CD4-positive, alpha-beta T cell (primary cell): ENCODE measurements around the gene STX1A. TPM values are rescaled to one million over a fixed set of nuclear protein-coding genes. Genes with fewer than 3 reads are reported as not detected.

Experiments
- ATAC-seq: fragments of 200-7000 bp; cut with Tn5 transposase; one replicate; pipeline ENCODE4 v1.10.0; 2022; ENCODE audit warnings: mild to moderate bottlenecking; ENCODE audit not compliant: poor library complexity
- CTCF ChIA-PET: fragments of 350-600 bp; sonication (Branson Sonifier 250); formaldehyde crosslinking; loops from one replicate; lab custom pipeline; 2021; ENCODE audit warnings: antibody characterized with exemption, inconsistent platforms; lab: Charles Lee
- POLR2A ChIA-PET: fragments of 350-600 bp; sonication (Branson Sonifier 250); formaldehyde crosslinking; loops from one replicate; lab custom pipeline; 2021; ENCODE audit warnings: antibody characterized with exemption, inconsistent platforms; lab: Charles Lee
- DNase-seq, 14 experiments: peaks; one replicate each; pipeline ENCODE4 v3.0.0-alpha.2; 2013 to 2020; ENCODE audit warnings: mixed read lengths in 2 of 14
- H3K27ac ChIP-seq, 2 donors: one replicate each; pipeline versions ENCODE4 v1.5.1 to v1.7.0; 2013; ENCODE audit warnings: low read length in 2 of 2, low read depth in 1 of 2, mild to moderate bottlenecking in 1 of 2
- H3K27me3 ChIP-seq, 2 experiments: 1 replicate in 1 of 2; 2 replicates in 1 of 2; pipeline versions ENCODE4 v1.6.1 to v1.7.0; 2013; ENCODE audit warnings: low read length in 2 of 2, control low read depth in 1 of 2, mild to moderate bottlenecking in 1 of 2, moderate library complexity in 1 of 2; ENCODE audit not compliant: insufficient read depth in 2 of 2, control insufficient read depth in 1 of 2
- H3K36me3 ChIP-seq: one replicate; pipeline ENCODE4 v1.6.1; 2013; ENCODE audit warnings: low read length, control low read depth; ENCODE audit not compliant: insufficient read depth
- H3K4me1 ChIP-seq: one replicate; pipeline ENCODE4 v1.6.1; 2013; ENCODE audit warnings: low read length, control low read depth; ENCODE audit not compliant: insufficient read depth
- H3K4me3 ChIP-seq: one replicate; pipeline ENCODE4 v1.5.1; 2013; ENCODE audit warnings: mild to moderate bottlenecking, low read length, moderate library complexity
- H3K9me3 ChIP-seq, 2 experiments: 1 replicate in 1 of 2; 2 replicates in 1 of 2; pipeline versions ENCODE4 v1.6.1 to v1.7.0; 2013; ENCODE audit warnings: low read length in 2 of 2, mild to moderate bottlenecking in 2 of 2, control low read depth in 1 of 2, moderate library complexity in 1 of 2; ENCODE audit not compliant: control insufficient read depth in 1 of 2, insufficient read depth in 1 of 2
- H3K27ac Mint-ChIP-seq: one replicate; pipeline ENCODE4 v1.8.0; 2020; ENCODE audit warnings: mixed read lengths
- H3K27me3 Mint-ChIP-seq: one replicate; pipeline ENCODE4 v1.8.0; 2021; ENCODE audit warnings: mixed read lengths
- H3K36me3 Mint-ChIP-seq: one replicate; pipeline ENCODE4 v1.8.0; 2021; ENCODE audit warnings: low read depth, mixed read lengths
- H3K4me1 Mint-ChIP-seq: one replicate; pipeline ENCODE4 v1.8.0; 2021; ENCODE audit warnings: low read depth, mixed read lengths
- H3K4me3 Mint-ChIP-seq: one replicate; pipeline ENCODE4 v1.8.0; 2020; ENCODE audit warnings: mild to moderate bottlenecking, mixed read lengths
- H3K9me3 Mint-ChIP-seq: one replicate; pipeline ENCODE4 v1.8.0; 2020; ENCODE audit warnings: mixed read lengths
- intact Hi-C, 2 experiments: fragments of 100-400 bp; cut with DNase I in 1 of 2; cut with micrococcal nuclease in 1 of 2; formaldehyde crosslinking; loops; one replicate each; pipeline versions ENCODE4 v1.15.1 to v1.9.0; 2023 to 2025; cut with DNase I, micrococcal nuclease
- total RNA-seq, 174 experiments: library from RNA in 2 of 174; stranded (reverse) in 2 of 174; gene quantifications; one replicate each; pipeline ENCODE4 v1.2.3 and lab custom pipeline; 2021 to 2026
- TF ChIP-seq, protein P1 (sequence below): fragments of 200-600 bp; IDR thresholded peaks from one replicate; pipeline ENCODE4 v1.8.0; 2022; ENCODE audit warnings: antibody characterized with exemption, mild to moderate bottlenecking

STX1A gene
- total RNA-seq, 2 experiments from 2014 or later, result 15.5 to 20.7 TPM

- TF ChIP-seq, protein P1, sequence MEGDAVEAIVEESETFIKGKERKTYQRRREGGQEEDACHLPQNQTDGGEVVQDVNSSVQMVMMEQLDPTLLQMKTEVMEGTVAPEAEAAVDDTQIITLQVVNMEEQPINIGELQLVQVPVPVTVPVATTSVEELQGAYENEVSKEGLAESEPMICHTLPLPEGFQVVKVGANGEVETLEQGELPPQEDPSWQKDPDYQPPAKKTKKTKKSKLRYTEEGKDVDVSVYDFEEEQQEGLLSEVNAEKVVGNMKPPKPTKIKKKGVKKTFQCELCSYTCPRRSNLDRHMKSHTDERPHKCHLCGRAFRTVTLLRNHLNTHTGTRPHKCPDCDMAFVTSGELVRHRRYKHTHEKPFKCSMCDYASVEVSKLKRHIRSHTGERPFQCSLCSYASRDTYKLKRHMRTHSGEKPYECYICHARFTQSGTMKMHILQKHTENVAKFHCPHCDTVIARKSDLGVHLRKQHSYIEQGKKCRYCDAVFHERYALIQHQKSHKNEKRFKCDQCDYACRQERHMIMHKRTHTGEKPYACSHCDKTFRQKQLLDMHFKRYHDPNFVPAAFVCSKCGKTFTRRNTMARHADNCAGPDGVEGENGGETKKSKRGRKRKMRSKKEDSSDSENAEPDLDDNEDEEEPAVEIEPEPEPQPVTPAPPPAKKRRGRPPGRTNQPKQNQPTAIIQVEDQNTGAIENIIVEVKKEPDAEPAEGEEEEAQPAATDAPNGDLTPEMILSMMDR, result no peak
- ChIA-PET CTCF (no interaction called here), POLR2A (no interaction called here)
- no peaks in the 10 kb centered on the region for H3K36me3 Mint-ChIP-seq
- Histone ChIP-seq H3K27ac (no peak overlapping the region), H3K27me3 (peaks cover 3 to 8% of the 10 kb centered on the region in 2 experiments), H3K4me3 (no peak overlapping the region), H3K9me3 (no peaks in the 10 kb centered on the region), H3K36me3 (no peaks in the 10 kb centered on the region), H3K4me1 (no peaks in the 10 kb centered on the region)
- H3K27me3 Mint-ChIP-seq, result peaks cover 12% of the 10 kb centered on the region
- no peak overlapping the region for H3K4me3 Mint-ChIP-seq
- no peaks in the 10 kb centered on the region for H3K4me1 Mint-ChIP-seq
- H3K9me3 Mint-ChIP-seq, result no peaks in the 10 kb centered on the region
- intact Hi-C loops, result no loop called here
- no peak overlapping the region for H3K27ac Mint-ChIP-seq
- ATAC-seq (no peak), DNase-seq (no peak)
Observed at GRCh38 chr7:73762659-73762999, 43.2 kb upstream of the STX1A start.

DNA sequence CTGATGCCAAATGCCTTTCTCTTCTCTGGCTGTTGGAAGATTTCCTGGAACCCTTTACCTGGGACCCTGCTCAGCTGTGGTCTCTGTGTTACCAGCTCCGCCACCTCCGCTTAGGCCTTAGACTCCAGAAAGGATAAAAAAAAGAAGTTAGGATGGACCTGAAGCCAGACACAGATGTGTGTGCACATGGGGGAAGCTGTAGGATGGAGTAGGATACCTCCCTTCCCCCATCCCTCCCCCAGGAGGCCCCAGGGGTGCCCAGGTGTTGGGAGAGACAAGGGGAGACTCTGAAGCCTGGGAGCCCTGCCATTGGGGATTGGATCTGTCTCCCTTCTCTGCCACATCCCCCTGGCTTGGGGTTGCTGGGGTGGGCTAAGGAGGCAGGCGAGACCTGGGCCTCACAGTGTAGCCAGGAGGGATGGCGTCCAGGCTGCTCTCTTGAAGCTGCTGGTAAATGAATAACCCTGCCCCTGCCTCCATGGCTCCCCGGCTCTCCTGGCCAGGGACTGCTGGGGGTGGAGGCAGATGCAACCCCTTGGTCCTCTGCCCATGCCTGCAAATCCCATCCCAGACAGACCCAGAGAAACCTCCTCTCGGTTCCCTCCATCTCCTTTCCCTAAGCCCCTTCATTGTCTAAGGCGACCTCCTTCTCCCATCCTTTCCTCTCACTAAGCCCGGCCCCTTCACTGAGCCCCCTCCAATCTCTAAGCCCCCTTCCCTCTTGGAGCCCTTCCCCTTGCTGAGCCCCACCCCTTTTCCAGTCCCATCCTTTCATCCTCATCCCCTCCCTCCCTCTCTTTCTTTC, 42.6 kb upstream of the STX1A start:
- Mint-ChIP-seq H3K4me1 (no peaks in the 10 kb centered on the region), H3K4me3 (no peak overlapping the region), H3K27ac (no peak overlapping the region), H3K36me3 (no peaks in the 10 kb centered on the region), H3K9me3 (no peaks in the 10 kb centered on the region), H3K27me3 (peaks cover 6% of the 10 kb centered on the region)
- Histone ChIP-seq H3K9me3 (no peaks in the 10 kb centered on the region), H3K4me1 (no peaks in the 10 kb centered on the region), H3K27me3 (peaks cover 0 to 5% of the 10 kb centered on the region in 2 experiments), H3K4me3 (no peak overlapping the region), H3K36me3 (no peaks in the 10 kb centered on the region), H3K27ac (no peak overlapping the region)
- intact Hi-C loops, result no loop called here
- ATAC-seq, result no peak
- CTCF ChIA-PET, result no interaction called here
- POLR2A ChIA-PET, result interaction anchor here (0.6 kb wide), 1 partner anchor 96 kb away, joined by 3 read pairs; no protein-coding TSS in a partner anchor
- no peak for DNase-seq
- TF ChIP-seq, protein P1, result no peak

DNA sequence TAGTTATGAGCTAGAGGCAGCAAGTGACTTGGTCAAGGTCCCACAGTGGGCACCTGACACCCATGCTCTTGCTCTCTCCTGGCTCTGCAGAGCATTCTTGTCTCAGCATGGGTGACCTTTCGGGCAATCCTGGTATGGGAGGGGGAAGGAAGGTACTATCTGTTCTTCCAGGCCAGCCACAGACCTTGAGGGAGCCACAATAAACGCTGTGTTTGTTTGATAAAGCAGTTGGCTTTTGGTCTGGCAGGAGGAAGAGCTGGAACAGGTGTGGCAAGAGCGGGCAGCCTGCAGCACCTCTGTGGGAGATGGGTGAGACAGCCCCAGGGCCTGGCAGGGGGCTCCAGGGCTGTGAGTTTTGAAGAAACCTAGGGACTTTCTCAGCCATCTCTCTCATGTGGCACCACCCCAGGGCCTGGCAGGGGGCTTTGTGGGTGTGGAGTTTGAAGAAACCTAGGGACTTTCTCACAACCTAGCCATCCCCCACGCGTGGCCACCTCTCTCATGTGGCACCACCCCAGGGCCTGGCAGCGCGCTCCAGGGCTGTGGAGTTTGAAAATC, 39.2 kb upstream of the STX1A start:
- TF ChIP-seq, protein P1, result no peak
- CTCF ChIA-PET, result no interaction called here
- no peaks in the 10 kb centered on the region for H3K36me3 ChIP-seq
- POLR2A ChIA-PET, result no interaction called here
- ATAC-seq (no peak), DNase-seq (no peak)
- H3K27me3 ChIP-seq, result no peaks in the 10 kb centered on the region
- Mint-ChIP-seq H3K9me3 (no peaks in the 10 kb centered on the region), H3K4me1 (no peaks in the 10 kb centered on the region), H3K4me3 (no peak overlapping the region), H3K36me3 (no peaks in the 10 kb centered on the region), H3K27ac (no peak overlapping the region), H3K27me3 (no peaks in the 10 kb centered on the region)
- intact Hi-C loops, result loop anchor here in 1 of 2 experiments (5.0 kb wide), 1 partner anchor 406 kb away; no protein-coding TSS in a partner anchor
- H3K4me3 ChIP-seq, result no peak overlapping the region
- no peaks in the 10 kb centered on the region for H3K4me1 ChIP-seq
- no peak overlapping the region for H3K27ac ChIP-seq
- no peaks in the 10 kb centered on the region for H3K9me3 ChIP-seq
